ENCODE results near the gene PLEKHO2. TPM values are rescaled to one million over a fixed set of nuclear protein-coding genes. Genes with fewer than 3 reads are reported as not detected.
A peak's percentile ranks its signal among the peaks of the same experiment; 100 is the strongest.

PLEKHO2 gene
- total and polyA plus RNA-seq, 2 donors, result 25.6 to 40.2 TPM

DNA sequence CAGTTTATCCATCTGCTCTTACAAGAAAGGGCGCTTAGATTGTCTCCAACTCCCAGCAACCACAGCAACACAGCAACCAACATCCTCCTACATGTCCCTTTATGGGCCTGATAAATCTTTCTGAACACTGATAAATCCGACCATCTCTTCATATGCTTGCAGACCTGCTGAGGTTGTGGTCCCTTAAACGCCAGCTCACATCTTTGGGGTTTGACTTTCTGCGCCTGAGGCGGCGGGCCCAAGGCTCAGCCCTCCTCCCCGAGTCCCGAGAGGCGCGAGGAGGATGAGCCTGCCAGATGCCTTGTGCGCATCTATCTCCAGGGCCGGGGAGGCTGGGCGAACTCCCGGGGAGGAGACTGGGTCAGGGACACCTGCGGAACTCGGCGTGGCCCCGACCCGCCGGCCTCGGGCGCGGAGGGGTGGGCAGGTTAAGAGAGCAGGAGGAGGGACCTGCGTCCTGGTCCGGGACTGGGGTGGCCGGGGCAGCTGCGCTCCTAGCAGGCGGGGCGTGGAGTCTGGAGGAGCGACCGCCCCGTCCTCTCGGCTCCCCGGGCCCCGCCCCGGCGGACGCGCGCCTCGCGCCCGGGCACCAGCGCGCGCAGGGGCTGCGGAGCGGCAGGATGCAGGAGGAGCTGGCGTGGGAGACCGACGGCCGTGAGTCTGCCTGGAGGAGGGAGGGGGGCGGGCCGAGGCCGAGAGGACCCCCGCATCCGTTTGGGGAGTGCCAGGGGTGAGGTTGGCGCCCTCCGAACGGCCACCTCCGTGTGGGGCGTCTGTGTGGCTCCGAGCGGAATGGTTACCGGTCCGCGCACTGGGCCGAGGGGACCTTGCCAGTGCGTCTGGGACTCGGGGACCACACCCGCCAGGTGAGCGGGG, 69.8 kb downstream of the PLEKHO2 start, which contains the start of gene ANKDD1A:
TSS of gene ANKDD1A (plus strand) at position 592 of the 876 bp plus-strand sequence. CDS start at position 621, 29 bp downstream.
- no peaks in the 10 kb centered on the region for H3K36me3 ChIP-seq (ENCODE audit: insufficient read depth)
- H3K4me3 ChIP-seq (ENCODE audit: low read depth, low read length), result peak within 1 kb of the TSS; percentile 55
- no peak within 1 kb of the TSS for H3K27ac ChIP-seq (ENCODE audit: low read depth)
- no peaks in the 10 kb centered on the region for H3K4me1 ChIP-seq (ENCODE audit: insufficient read depth)
- 3% methylated on average over 72 of the region's 72 CpGs for WGBS
- DNase-seq (ENCODE audit: extremely low spot score), result peak; percentile 50

DNA sequence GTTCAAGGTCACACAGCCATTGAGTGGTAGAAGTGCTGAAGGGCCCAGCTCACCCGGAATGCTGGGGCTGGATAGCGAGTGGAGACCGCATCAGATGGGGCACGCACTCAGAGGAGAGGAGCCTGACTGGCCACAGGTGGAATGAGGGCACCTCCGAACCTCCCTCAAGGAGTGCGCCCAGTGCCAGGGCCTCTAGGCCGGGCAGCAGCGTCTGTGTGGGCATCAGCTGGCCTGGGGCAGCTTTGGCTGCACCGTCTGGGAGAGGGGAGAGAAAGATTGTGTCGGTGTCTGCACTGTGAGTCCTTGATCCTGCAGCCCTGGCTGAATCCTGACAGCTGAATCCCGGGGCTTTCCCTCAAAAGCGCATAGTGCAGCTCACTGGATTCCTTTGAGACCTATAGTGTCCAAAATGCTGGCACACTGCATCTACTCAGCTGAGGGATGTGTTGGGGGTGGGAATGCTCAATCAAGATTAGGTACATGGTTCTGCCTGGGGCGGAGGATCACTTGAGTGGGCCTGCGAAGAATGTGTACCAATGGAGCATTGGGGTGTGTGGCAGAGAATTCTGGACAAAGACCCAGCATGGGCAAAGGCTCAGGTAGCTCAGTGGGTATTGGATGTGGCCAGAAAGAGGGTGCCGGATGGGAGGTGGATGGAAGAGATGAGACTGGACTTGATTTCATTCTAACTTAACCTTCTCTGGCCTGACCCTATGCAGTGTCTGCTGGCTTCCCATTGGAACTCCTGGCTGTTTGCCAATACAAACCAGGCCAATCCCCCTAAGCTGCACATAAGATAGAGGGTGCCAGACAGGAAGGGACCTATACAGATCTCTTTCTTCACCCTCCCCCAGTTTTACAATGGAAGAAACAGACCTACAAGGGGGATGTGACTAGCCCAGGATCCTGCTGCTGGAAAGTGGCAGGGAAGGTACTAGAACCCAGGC, 70.9 kb downstream of the PLEKHO2 start:
- Histone ChIP-seq H3K4me3 (ENCODE audit: low read depth, low read length) (peak overlapping the region; percentile 55), H3K27ac (ENCODE audit: low read depth) (no peak overlapping the region), H3K36me3 (ENCODE audit: insufficient read depth) (no peaks in the 10 kb centered on the region), H3K4me1 (ENCODE audit: insufficient read depth) (no peaks in the 10 kb centered on the region)
- 73% methylated on average over 15 of the region's 15 CpGs for WGBS
- DNase-seq (ENCODE audit: extremely low spot score), result no peak

- DNase-seq (ENCODE audit: extremely low spot score), result no peak
- WGBS, result 65% methylated on average over 13 of the region's 13 CpGs
- no peak overlapping the region for H3K27ac ChIP-seq (ENCODE audit: low read depth)
- no peak overlapping the region for H3K4me3 ChIP-seq (ENCODE audit: low read depth, low read length)
- no peaks in the 10 kb centered on the region for H3K4me1 ChIP-seq (ENCODE audit: insufficient read depth)
- H3K36me3 ChIP-seq (ENCODE audit: insufficient read depth), result no peaks in the 10 kb centered on the region
These were observed 74.0 kb downstream of the PLEKHO2 start for GRCh38 chr15:64915518-64916227.

- Histone ChIP-seq H3K4me3 (ENCODE audit: low read depth, low read length) (no peak overlapping the region), H3K36me3 (ENCODE audit: insufficient read depth) (no peaks in the 10 kb centered on the region), H3K4me1 (ENCODE audit: insufficient read depth) (no peaks in the 10 kb centered on the region), H3K27ac (ENCODE audit: low read depth) (no peak overlapping the region)
- DNase-seq (ENCODE audit: extremely low spot score), result no peak
- WGBS, result 96% methylated on average over 2 of the region's 2 CpGs
These were observed 74.7 kb downstream of the PLEKHO2 start for GRCh38 chr15:64916365-64916764.

GRCh38 chr15:64917211-64917610, 75.5 kb downstream of the PLEKHO2 start:
- Histone ChIP-seq H3K27ac (ENCODE audit: low read depth) (no peak overlapping the region), H3K36me3 (ENCODE audit: insufficient read depth) (no peaks in the 10 kb centered on the region), H3K4me1 (ENCODE audit: insufficient read depth) (no peaks in the 10 kb centered on the region), H3K4me3 (ENCODE audit: low read depth, low read length) (no peak overlapping the region)
- DNase-seq (ENCODE audit: extremely low spot score), result no peak
- 89% methylated on average over 9 of the region's 9 CpGs for WGBS

Other genes with a start within 250 kb of the PLEKHO2 start
- 4.0 TPM for gene RBPMS2, start 66.3 kb upstream of the PLEKHO2 start, total RNA-seq
- 90.9 TPM for gene RBPMS2, start 66.3 kb upstream of the PLEKHO2 start, polyA plus RNA-seq
- 4.1 TPM for gene PIF1, start 16.3 kb upstream of the PLEKHO2 start, total RNA-seq
- 3.1 TPM for gene PIF1, start 16.3 kb upstream of the PLEKHO2 start, polyA plus RNA-seq
- gene ANKDD1A, start 70.0 kb downstream of the PLEKHO2 start, total RNA-seq, result 12.4 TPM
- gene ANKDD1A, start 70.0 kb downstream of the PLEKHO2 start, polyA plus RNA-seq, result 7.5 TPM
- gene SPG21, start 148.0 kb downstream of the PLEKHO2 start, total RNA-seq, result 56.2 TPM
- gene SPG21, start 148.0 kb downstream of the PLEKHO2 start, polyA plus RNA-seq, result 87.6 TPM
- 22.4 TPM for gene MTFMT, start 187.7 kb downstream of the PLEKHO2 start, total RNA-seq
- 13.1 TPM for gene MTFMT, start 187.7 kb downstream of the PLEKHO2 start, polyA plus RNA-seq
- not detected for gene SLC51B, start 203.5 kb downstream of the PLEKHO2 start, total RNA-seq
- 0.44 TPM for gene SLC51B, start 203.5 kb downstream of the PLEKHO2 start, polyA plus RNA-seq
- gene RASL12, start 226.1 kb downstream of the PLEKHO2 start, total RNA-seq, result 54.6 TPM
- 85.0 TPM for gene RASL12, start 226.1 kb downstream of the PLEKHO2 start, polyA plus RNA-seq
- gene KBTBD13, start 234.8 kb downstream of the PLEKHO2 start, total RNA-seq, result 0.32 TPM
- gene KBTBD13, start 234.8 kb downstream of the PLEKHO2 start, polyA plus RNA-seq, result 0.19 TPM